ENCODE data around the gene ZSWIM9.

ZSWIM9 gene

DNA sequence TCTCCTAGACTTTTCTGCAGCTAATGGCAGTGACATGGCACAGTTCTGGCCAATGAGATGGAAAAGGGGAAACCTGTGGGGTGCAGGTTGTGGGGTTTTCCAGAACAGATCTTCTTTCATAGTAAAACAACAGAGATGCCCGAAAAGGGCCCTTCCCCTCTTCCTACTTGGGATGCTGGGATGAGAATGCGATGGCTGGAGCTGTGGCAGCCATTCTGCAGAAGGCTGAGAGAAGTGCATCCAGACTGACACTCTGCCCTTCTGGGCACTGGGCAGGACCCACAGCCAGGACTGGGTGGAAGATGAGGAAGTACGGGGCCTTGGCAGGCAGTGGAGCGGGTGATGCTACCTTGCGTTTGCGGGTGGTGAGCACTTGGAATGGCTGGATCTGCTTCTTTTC, 42.9 kb upstream of the ZSWIM9 start:
- TF ChIP-seq, protein P1, sequence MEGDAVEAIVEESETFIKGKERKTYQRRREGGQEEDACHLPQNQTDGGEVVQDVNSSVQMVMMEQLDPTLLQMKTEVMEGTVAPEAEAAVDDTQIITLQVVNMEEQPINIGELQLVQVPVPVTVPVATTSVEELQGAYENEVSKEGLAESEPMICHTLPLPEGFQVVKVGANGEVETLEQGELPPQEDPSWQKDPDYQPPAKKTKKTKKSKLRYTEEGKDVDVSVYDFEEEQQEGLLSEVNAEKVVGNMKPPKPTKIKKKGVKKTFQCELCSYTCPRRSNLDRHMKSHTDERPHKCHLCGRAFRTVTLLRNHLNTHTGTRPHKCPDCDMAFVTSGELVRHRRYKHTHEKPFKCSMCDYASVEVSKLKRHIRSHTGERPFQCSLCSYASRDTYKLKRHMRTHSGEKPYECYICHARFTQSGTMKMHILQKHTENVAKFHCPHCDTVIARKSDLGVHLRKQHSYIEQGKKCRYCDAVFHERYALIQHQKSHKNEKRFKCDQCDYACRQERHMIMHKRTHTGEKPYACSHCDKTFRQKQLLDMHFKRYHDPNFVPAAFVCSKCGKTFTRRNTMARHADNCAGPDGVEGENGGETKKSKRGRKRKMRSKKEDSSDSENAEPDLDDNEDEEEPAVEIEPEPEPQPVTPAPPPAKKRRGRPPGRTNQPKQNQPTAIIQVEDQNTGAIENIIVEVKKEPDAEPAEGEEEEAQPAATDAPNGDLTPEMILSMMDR (IDR thresholded peaks at IDR 0.05; ENCODE audit: insufficient read depth, low read length, poor library complexity, severe bottlenecking), result no peak
- H3K4me3 ChIP-seq (replicated peaks; ENCODE audit: low read depth, low read length), result no peak overlapping the region
- DNase-seq (ENCODE audit: extremely low read depth, insufficient read length), result no peak
- H3K36me3 ChIP-seq (ENCODE audit: control insufficient read depth, insufficient read depth, low read length), result peaks cover 26% of the 10 kb centered on the region
- no peaks in the 10 kb centered on the region for H3K27me3 ChIP-seq (replicated peaks; ENCODE audit: control insufficient read depth, insufficient read depth, low read length)

DNA sequence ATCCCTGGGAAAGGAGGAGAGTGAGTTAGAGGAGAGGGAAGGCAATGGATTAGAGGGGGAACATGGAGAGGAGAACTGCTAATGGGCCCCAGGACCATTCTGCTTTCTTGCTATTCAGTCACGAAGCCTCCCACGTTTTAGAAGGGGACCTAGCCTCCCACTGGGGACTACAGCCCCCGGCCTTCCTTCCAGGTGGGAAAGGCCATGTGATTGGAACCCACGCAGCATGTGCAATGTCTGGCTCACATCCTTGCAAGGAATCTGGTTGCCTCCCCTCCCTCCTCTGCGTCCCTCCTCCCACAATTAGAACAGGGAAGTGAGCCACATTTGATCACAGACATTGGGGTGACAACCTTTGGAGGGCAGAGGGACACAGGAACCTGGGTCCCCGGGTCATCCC, 37.4 kb upstream of the ZSWIM9 start:
- TF ChIP-seq, protein P1 (IDR thresholded peaks at IDR 0.05; ENCODE audit: insufficient read depth, low read length, poor library complexity, severe bottlenecking), result no peak
- no peak overlapping the region for H3K4me3 ChIP-seq (replicated peaks; ENCODE audit: low read depth, low read length)
- H3K27me3 ChIP-seq (replicated peaks; ENCODE audit: control insufficient read depth, insufficient read depth, low read length), result no peaks in the 10 kb centered on the region
- H3K36me3 ChIP-seq (ENCODE audit: control insufficient read depth, insufficient read depth, low read length), result peaks cover 28% of the 10 kb centered on the region
- no peak for DNase-seq (ENCODE audit: extremely low read depth, insufficient read length)

DNA sequence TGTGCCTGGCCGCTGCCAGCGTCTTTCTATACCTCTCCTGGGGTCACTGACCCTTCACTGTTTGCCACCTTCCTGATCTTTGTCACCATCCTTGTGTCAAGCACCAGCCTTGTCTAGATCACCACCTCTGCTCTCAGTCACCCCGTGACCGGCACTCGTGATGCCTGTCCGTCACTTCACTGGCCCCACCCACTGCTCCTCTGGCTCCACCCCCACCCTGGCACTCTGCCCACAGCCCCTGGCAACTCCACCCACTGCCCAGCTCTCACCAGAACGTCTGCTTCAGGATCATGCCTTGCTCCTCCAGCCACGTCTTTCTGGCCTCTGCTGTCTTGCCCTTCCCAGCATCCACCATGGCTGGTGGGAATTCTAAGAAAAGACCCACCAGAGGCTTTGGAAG, 35.1 kb upstream of the ZSWIM9 start:
- DNase-seq (ENCODE audit: extremely low read depth, insufficient read length), result no peak
- TF ChIP-seq, protein P1 (IDR thresholded peaks at IDR 0.05; ENCODE audit: insufficient read depth, low read length, poor library complexity, severe bottlenecking), result no peak
- H3K27me3 ChIP-seq (replicated peaks; ENCODE audit: control insufficient read depth, insufficient read depth, low read length), result no peaks in the 10 kb centered on the region
- no peak overlapping the region for H3K4me3 ChIP-seq (replicated peaks; ENCODE audit: low read depth, low read length)
- H3K36me3 ChIP-seq (ENCODE audit: control insufficient read depth, insufficient read depth, low read length), result peaks cover 32% of the 10 kb centered on the region

GRCh38 chr19:48136547-48136946, 33.9 kb upstream of the ZSWIM9 start:
- peaks cover 24% of the 10 kb centered on the region for H3K36me3 ChIP-seq (ENCODE audit: control insufficient read depth, insufficient read depth, low read length)
- no peak for DNase-seq (ENCODE audit: extremely low read depth, insufficient read length)
- H3K27me3 ChIP-seq (replicated peaks; ENCODE audit: control insufficient read depth, insufficient read depth, low read length), result no peaks in the 10 kb centered on the region
- TF ChIP-seq, protein P1 (IDR thresholded peaks at IDR 0.05; ENCODE audit: insufficient read depth, low read length, poor library complexity, severe bottlenecking), result no peak
- H3K4me3 ChIP-seq (replicated peaks; ENCODE audit: low read depth, low read length), result no peak overlapping the region

DNA sequence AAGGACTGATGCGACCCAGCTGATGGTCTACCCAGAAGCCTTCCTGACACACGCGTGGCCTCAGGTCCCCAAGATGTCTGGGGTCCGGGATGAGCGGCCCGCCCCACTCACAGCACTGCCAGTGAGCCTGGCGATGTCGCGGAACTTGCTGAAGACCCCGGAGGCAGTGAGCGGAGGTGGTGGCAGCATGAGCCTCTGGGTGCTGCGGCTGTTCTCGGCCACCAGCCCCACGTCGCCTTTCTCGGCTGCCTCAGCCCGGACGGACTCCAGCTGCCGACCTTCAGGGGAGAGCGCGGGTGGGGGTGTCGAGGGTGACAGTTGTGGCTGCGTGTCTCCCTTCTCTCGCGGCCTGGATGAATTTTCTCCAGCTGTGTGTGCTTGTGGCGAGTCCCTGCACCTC, 33.1 kb upstream of the ZSWIM9 start:
- TF ChIP-seq, protein P1 (IDR thresholded peaks at IDR 0.05; ENCODE audit: insufficient read depth, low read length, poor library complexity, severe bottlenecking), result no peak
- peaks cover 22% of the 10 kb centered on the region for H3K36me3 ChIP-seq (ENCODE audit: control insufficient read depth, insufficient read depth, low read length)
- DNase-seq (ENCODE audit: extremely low read depth, insufficient read length), result no peak

GRCh38 chr19:48139053-48139452, 31.4 kb upstream of the ZSWIM9 start:
- H3K4me3 ChIP-seq (replicated peaks; ENCODE audit: low read depth, low read length), result no peak overlapping the region
- no peaks in the 10 kb centered on the region for H3K27me3 ChIP-seq (replicated peaks; ENCODE audit: control insufficient read depth, insufficient read depth, low read length)
- TF ChIP-seq, protein P1 (IDR thresholded peaks at IDR 0.05; ENCODE audit: insufficient read depth, low read length, poor library complexity, severe bottlenecking), result no peak
- DNase-seq (ENCODE audit: extremely low read depth, insufficient read length), result no peak
- H3K36me3 ChIP-seq (ENCODE audit: control insufficient read depth, insufficient read depth, low read length), result peaks cover 19% of the 10 kb centered on the region

More for the DNA sequence above, 33.1 kb upstream of the ZSWIM9 start:
- Histone ChIP-seq H3K4me3 (replicated peaks; ENCODE audit: low read depth, low read length) (no peak overlapping the region), H3K27me3 (replicated peaks; ENCODE audit: control insufficient read depth, insufficient read depth, low read length) (no peaks in the 10 kb centered on the region)
